NCI-H187 (cell line): Measurements from ENCODE around the gene PACRG.

Experiments
- DNase-seq, 2 experiments: peaks; one replicate each; lab custom pipeline; 2025; lab: John Stamatoyannopoulos, UW

Gene PACRG

DNA sequence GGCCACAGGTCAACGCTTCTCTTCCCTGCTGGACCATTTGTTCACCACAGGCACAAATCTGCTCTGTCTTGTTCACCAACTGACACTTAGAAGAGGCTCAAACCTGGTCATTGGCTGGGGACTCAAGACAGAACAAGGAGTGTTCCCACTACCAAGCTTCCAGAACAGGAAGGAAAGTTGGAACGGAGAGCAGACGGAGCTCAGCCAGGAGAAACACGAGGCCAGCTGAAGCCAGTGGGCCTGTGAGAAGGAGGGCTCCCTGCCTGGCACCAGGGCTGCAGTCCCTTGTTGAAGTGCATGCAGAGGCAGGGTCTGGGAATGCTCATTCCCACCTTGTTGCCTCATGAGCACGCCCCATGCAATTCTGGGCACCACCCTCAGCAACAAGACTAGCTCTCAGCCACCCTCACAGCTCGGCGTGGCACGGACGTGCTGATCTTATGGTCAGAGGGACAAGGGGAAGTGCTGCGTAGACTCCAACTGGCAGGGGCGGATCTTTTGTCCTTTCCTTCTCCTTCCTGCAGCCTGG lies 450.2 kb downstream of the PACRG start:
- no peak for DNase-seq

DNA sequence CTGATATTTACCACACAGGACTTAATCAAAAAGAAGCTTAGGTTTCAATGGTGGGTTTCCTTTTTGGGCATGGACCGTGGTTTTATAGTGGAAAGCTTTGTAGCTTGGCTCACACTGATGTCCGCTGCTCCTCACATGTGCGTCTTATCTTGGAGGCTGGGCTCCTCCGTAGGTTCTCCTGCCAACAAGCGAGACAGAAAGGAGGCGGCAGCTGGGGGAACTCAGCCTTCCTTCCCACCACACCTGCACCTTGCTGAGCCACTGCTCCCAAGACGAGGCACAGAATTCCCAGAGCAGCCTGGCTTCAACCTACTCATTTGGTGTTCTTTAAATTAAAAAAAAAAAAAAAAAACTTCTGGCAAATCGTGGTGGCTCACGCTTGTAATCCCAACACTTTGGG lies 451.3 kb downstream of the PACRG start:
- no peak for DNase-seq

DNA sequence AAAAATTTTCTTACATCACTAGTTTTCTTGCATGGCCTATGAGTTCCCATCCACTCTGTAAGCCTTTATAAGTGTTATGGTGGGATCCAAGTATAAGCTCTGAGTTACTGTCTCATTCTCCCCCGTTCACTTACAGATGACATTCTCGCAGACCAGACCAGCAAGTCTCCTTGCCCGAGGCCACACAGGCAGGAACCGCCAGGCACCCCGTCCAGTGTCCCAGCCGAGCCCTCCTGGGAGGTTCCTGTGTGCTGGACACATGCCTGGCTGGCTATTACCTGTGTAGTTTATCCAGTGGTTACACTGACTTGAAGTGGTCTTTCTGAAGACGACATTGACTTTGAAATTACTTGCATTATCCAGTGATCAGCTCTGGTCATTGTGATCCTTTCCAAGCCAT lies 451.9 kb downstream of the PACRG start:
- no peak for DNase-seq

GRCh38 chr6:163180874-163181541 lies 453.2 kb downstream of the PACRG start:
- no peak for DNase-seq

- no peak for DNase-seq
Measured at GRCh38 chr6:163181666-163182180, 453.9 kb downstream of the PACRG start.

DNA sequence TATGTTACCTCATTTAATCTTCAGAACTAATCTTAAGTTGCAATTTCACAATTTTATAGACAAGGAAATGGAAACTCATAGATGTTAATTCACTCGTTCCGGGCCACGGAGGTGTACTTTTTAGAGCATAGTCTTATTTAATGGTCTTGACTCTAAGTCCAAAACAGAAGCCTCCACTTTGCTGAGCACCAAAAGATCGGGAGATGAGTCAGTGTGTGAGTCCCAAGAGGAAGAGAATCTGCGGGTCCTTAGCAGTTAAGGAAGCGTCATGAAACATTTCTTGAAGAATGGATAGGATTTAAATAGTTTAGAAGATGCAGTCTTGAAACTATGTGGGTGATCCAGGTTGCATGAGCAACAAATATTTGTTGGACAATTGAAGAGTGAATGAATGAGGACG lies 454.9 kb downstream of the PACRG start:
- DNase-seq = no peak

DNA sequence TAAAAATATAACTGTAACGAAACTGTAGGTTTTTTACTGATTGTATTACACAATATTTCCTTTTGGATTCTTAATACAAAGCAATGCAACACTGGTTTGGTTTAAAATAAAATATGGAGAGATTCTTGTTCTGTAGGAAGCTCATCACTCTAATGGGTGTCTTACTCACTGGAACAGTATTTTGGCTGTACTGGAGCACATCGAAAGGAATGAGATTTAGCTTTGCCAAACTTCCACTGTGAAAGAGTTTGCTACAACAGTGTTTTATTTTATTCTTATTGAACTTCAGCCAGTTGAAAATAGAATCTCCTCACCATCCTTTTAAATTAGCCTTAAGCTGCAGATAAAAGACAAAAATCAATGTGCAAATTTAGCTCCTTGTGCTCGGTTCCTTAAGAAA lies 456.0 kb downstream of the PACRG start:
- no peak for DNase-seq

GRCh38 chr6:163185744-163186143 lies 458.0 kb downstream of the PACRG start:
- no peak for DNase-seq

- DNase-seq = no peak
Measured at GRCh38 chr6:163186527-163186926, 458.8 kb downstream of the PACRG start.

DNA sequence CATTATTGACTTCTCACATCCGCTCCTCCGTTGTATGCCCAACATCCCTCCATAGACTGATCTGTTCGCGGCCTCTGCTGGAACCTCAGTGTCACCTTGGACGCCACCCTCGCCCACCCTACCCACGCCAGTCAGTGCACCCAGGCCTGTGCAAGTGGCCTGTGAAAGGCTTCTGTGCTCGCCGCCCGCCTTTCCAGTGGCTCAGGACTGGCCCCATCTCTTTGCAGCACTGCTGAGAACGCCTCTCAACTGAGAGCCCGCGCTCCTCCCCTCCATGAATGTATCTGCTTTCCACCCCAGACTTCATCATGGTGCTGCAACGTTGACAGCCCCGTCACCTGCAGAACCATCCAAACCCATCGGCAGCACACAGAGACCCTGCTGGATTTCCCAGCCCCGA lies 459.4 kb downstream of the PACRG start:
- no peak for DNase-seq

- DNase-seq = no peak
Measured at GRCh38 chr6:163187606-163188005, 459.8 kb downstream of the PACRG start.

DNA sequence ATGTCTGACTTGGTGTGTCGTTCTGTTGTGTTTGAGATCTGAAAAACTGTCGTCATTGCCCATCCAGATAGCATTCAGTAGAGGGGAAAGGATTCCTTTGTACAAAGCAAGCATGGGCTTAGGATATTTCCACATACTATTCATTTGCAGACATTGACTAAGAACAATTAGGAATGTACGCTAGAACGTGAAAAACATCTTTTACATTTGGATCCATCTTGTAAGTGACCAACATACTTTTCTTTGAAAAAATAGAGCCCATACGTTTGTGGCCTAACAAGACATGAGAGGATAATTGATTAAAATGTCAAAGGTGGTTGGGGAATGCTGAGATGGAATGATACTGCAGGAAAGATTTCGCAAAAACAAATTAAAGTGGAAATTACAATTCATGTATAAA lies 461.0 kb downstream of the PACRG start:
- no peak for DNase-seq

DNA sequence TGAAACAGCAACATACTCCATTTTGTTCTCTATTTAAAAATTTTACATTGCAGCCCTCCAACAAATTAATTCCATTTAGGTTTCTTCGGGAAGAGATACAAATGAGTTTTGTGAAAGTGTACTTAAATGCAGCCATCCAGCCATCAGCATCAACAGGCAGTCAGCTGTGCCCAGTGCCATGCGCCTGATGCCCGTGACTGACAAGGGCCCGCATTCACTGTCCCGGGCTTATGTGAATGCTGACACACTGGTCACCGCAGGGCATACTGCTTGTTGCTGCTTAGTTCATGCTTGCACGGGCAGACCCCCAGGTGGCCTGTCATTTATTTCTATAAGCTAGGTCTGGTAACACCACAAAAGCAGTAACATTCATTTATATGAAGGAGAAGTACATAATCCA lies 461.8 kb downstream of the PACRG start:
- no peak for DNase-seq

DNA sequence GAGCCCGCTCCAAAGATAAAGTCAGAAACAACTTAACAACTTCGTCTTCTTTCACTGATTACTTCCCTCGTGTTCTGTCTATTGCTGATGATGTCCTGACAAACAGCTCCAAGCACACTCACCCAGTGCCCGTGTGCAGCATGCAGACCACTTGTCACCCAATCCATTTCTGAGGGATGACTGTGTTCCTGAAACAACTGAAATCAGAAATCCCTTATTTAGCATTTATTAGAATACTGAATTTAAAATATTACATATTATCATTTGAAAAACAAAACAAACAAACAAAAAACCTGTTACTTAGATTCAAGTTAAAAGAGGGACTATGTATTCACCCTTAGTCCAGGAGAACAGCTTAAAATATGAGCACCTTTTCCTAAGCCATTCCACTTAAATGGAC lies 463.0 kb downstream of the PACRG start:
- no peak for DNase-seq

GRCh38 chr6:163191704-163192537 lies 464.1 kb downstream of the PACRG start:
- no peak for DNase-seq

GRCh38 chr6:163192591-163192990 lies 464.8 kb downstream of the PACRG start:
- no peak for DNase-seq

- DNase-seq = no peak
Measured at GRCh38 chr6:163193326-163193725, 465.6 kb downstream of the PACRG start.

- DNase-seq = no peak
Measured at GRCh38 chr6:163195721-163196691, 468.2 kb downstream of the PACRG start.

DNA sequence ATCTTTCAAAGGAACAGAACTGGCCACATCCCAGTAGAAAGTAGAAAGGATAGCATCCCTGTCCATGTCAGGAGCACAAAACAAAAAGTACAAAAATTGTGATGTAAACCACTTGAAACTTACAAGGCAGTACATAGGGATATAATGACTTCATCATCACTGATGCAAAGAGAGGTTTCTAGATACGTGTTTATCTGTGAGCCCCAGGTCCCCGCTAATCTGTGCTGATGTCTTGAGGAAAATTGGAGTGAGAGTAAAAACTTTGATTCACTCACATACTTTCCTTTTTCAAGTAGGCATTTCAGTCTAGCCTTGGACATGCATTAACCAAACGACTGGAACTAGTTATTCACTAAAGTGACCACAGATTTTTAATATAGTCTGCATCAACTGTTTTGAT lies 470.1 kb downstream of the PACRG start:
- DNase-seq = no peak

DNA sequence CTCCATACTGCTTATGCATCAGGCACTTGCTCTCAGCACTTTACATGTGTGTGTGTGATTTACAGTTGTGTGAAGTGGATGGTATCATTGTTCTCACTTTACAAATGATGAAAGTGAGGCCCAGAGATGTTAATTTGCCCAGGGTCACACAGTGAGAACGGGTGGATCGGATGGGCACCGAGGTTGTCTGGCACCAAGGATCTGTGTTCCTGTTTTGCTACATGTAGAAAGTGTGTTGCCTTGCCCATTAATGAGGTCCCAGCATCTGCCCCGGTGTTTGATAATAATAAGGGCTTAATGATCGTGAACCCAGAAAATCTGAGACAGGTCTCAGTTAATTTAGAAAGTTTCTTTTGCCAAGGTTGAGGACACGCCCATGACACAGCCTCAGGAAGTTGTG lies 470.6 kb downstream of the PACRG start:
- DNase-seq = no peak

- DNase-seq = no peak
Measured at GRCh38 chr6:163199371-163199770, 471.6 kb downstream of the PACRG start.

DNA sequence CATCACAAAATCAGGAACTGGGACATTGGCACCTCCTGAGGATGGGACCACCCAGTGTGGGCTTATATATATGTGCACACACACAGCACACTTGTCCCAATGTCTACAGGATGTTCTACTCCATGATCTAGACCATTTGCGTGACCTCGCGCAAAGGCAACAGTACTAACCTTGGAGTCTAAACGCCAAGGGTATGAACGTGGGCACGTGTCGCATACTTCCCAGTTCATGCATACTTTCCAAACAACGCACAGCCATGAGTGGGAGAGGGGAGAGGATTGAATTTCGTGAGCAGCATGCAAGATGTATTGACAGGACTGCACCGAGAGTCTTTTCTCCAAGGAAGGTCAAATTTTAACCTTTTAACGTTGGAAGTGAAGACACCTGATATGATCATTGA lies 472.5 kb downstream of the PACRG start:
- no peak for DNase-seq
